ENCODE measurements around the gene STARD5. TPM values are rescaled to one million over a fixed set of nuclear protein-coding genes. Genes with fewer than 3 reads are reported as not detected.

STARD5 gene
- total and polyA plus RNA-seq, 2 of the 4 experiments (the other 2 are of a cell fraction), result 5.0 to 22.8 TPM

DNA sequence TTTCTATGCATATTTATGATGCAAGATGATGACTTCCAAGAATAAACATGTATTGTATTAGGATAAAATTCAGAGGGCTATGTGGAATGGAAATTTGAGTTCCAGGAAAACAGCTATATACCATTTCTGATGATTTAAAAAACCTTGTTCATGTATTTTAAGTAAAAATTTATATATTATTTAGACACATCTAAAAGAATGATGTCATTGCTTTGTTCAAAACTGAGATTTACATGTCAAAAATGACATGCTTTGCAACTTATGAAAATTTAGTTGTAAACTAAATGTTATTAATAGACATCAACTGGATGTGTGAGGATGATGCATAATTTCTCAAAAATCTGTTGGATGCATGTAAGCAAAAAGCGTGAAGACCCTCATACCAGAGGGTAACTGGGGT lies 2.3 kb downstream of the STARD5 start:
- no peak overlapping the region for H2AK9ac ChIP-seq (replicated peaks; ENCODE audit: low read depth, low read length, poor library complexity)
- WGBS, 2 experiments (ENCODE audit: extremely low coverage in 2 of 2, insufficient read length in 1 of 2), result no CpG with 5 or more reads among the region's 1 CpG
- H3K4me3 ChIP-seq (ENCODE audit: insufficient read depth, low read depth, low read length), result no peak overlapping the region
- DNase-seq, result no peak
- no peak overlapping the region for H3K14ac ChIP-seq (replicated peaks; ENCODE audit: low read depth, low read length)
- H3K56ac ChIP-seq (ENCODE audit: extremely low read depth, insufficient read depth, low read length), result no peak overlapping the region
- TF ChIP-seq CHD1 (IDR thresholded peaks at IDR 0.05; ENCODE audit: low read depth, low read length), result no peak
- TF ChIP-seq RAD21 (IDR thresholded peaks at IDR 0.05; ENCODE audit: low read length), result no peak
- TF ChIP-seq USF2 (IDR thresholded peaks at IDR 0.05; ENCODE audit: low read depth, low read length), result no peak
- no peak for TF ChIP-seq BHLHE40 (IDR thresholded peaks at IDR 0.05; ENCODE audit: low read depth, low read length)
- no peak for TF ChIP-seq MAFK (IDR thresholded peaks at IDR 0.05; ENCODE audit: low read depth, low read length)
- TF ChIP-seq, protein P1, sequence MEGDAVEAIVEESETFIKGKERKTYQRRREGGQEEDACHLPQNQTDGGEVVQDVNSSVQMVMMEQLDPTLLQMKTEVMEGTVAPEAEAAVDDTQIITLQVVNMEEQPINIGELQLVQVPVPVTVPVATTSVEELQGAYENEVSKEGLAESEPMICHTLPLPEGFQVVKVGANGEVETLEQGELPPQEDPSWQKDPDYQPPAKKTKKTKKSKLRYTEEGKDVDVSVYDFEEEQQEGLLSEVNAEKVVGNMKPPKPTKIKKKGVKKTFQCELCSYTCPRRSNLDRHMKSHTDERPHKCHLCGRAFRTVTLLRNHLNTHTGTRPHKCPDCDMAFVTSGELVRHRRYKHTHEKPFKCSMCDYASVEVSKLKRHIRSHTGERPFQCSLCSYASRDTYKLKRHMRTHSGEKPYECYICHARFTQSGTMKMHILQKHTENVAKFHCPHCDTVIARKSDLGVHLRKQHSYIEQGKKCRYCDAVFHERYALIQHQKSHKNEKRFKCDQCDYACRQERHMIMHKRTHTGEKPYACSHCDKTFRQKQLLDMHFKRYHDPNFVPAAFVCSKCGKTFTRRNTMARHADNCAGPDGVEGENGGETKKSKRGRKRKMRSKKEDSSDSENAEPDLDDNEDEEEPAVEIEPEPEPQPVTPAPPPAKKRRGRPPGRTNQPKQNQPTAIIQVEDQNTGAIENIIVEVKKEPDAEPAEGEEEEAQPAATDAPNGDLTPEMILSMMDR (conservative IDR thresholded peaks at IDR 0.05; ENCODE audit: low read depth, low read length), result no peak
- TF ChIP-seq RCOR1 (IDR thresholded peaks at IDR 0.05; ENCODE audit: insufficient replicate concordance, low read length), result no peak
- no peak for TF ChIP-seq CEBPB (IDR thresholded peaks at IDR 0.05; ENCODE audit: low read depth, low read length)
- TF ChIP-seq POLR2A (IDR thresholded peaks at IDR 0.05; ENCODE audit: low read depth, low read length), result no peak
- TF ChIP-seq MXI1 (IDR thresholded peaks at IDR 0.05; ENCODE audit: borderline replicate concordance, low read depth, low read length), result no peak
- TF ChIP-seq FOS (IDR thresholded peaks at IDR 0.05; ENCODE audit: low read depth, low read length), result no peak
- TF ChIP-seq MAZ (IDR thresholded peaks at IDR 0.05; ENCODE audit: borderline replicate concordance, low read depth, low read length), result no peak
- TF ChIP-seq NFE2L2 (IDR thresholded peaks at IDR 0.05; ENCODE audit: low read depth, low read length), result no peak
- no peak for TF ChIP-seq ELK1 (IDR thresholded peaks at IDR 0.05; ENCODE audit: borderline replicate concordance, low read depth, low read length)
- no peak for TF ChIP-seq SMC3 (IDR thresholded peaks at IDR 0.05; ENCODE audit: low read depth, low read length)
- TF ChIP-seq RFX5 (IDR thresholded peaks at IDR 0.05; ENCODE audit: low read depth, low read length), result no peak
- H3K18ac ChIP-seq (ENCODE audit: low read depth, low read length), result no peak overlapping the region
- no peak overlapping the region for H2BK120ac ChIP-seq (ENCODE audit: low read depth, low read length)
- H4K20me1 ChIP-seq (ENCODE audit: insufficient read depth, low read length), result no peaks in the 10 kb centered on the region
- no peak overlapping the region for H2AFZ ChIP-seq (replicated peaks; ENCODE audit: low read length, poor library complexity)
- CTCF ChIA-PET, result interaction anchor here (0.6 kb wide), 1 partner anchor 302 kb away, joined by 7 read pairs; no protein-coding TSS in a partner anchor
- no peak overlapping the region for H3K9ac ChIP-seq (ENCODE audit: low read depth, low read length)
- H2BK20ac ChIP-seq (ENCODE audit: low read depth, low read length), result no peak overlapping the region
- H2BK5ac ChIP-seq (ENCODE audit: low read depth, low read length, poor library complexity, severe bottlenecking), result no peak overlapping the region
- no peak overlapping the region for H4K91ac ChIP-seq (ENCODE audit: insufficient read depth, low read depth, low read length)
- H3K9me1 ChIP-seq (ENCODE audit: insufficient read depth, low read length), result peaks cover 10% of the 10 kb centered on the region
- no peak overlapping the region for H3K27ac ChIP-seq (ENCODE audit: insufficient read depth, low read length)
- peaks cover 17% of the 10 kb centered on the region for H3K4me1 ChIP-seq (ENCODE audit: control insufficient read depth, insufficient read depth, low read length)
- H4K8ac ChIP-seq (ENCODE audit: low read depth in 2 of 2, low read length in 2 of 2), result no peak overlapping the region
- no peak for ATAC-seq (ENCODE audit: low read depth)
- POLR2A ChIA-PET (ENCODE audit: unreplicated experiment), result interaction anchor here (0.5 to 0.6 kb wide), 2 partner anchors 100 to 615 kb away, joined by 4 to 5 read pairs; no protein-coding TSS in a partner anchor
- H3K4ac ChIP-seq (ENCODE audit: low read depth, low read length), result no peak overlapping the region
- H3K23ac ChIP-seq (ENCODE audit: low read depth, low read length), result no peak overlapping the region
- H2AK5ac ChIP-seq (ENCODE audit: low read depth, low read length), result no peak overlapping the region
- in situ Hi-C loops (cut with MboI; ENCODE audit: low sequenced_read_pairs), result no loop called here
- peaks cover 32% of the 10 kb centered on the region for H3K36me3 ChIP-seq (ENCODE audit: control insufficient read depth, insufficient read depth, low read length)
- H3K79me1 ChIP-seq (ENCODE audit: low read depth in 1 of 2, low read length in 2 of 2), result peaks cover 12 to 34% of the 10 kb centered on the region in 2 experiments
- H3K9me3 ChIP-seq (ENCODE audit: control insufficient read depth, insufficient read depth, low read length), result no peaks in the 10 kb centered on the region
- intact Hi-C loops (cut with micrococcal nuclease), result no loop called here
- H2BK15ac ChIP-seq (ENCODE audit: low read depth, low read length), result no peak overlapping the region
- dilution Hi-C loops (cut with HindIII; ENCODE audit: low sequenced_read_pairs, unreplicated experiment), result no loop called here
- no TSS peak for BruUV-seq (replicated peaks)
- no peaks in the 10 kb centered on the region for H3K27me3 ChIP-seq (ENCODE audit: control insufficient read depth, insufficient read depth, low read length)
- H4K5ac ChIP-seq (ENCODE audit: low read depth, low read length), result no peak overlapping the region
- no peak overlapping the region; the same call in 1 of the 2 replicates for H3K4me2 ChIP-seq (ENCODE audit: low read depth, low read length)

Data from IMR-90 (cell line).